Prostate gland (tissue), 2 donors: ENCODE measurements around the gene LHB. TPM values are rescaled to one million over a fixed set of nuclear protein-coding genes. Genes with fewer than 3 reads are reported as not detected.
"Not testable (repeated sequence)": the region's sequence is repeated elsewhere in the genome, so short reads cannot be mapped to it uniquely, and the experiment has no call there.

Source experiments
- DNase-seq: peaks from one replicate; pipeline ENCODE4 v3.0.0-alpha.2; 2019; ENCODE audit warnings: low spot score
- H3K27ac ChIP-seq, 2 donors: fragments of 200-600 bp; sonication (generic); 2 replicates each; pipeline ENCODE4 v1.5.1; 2017 to 2019
- H3K27me3 ChIP-seq: fragments of 200-600 bp; sonication (generic); replicated peaks from 2 replicates; pipeline ENCODE4 v1.5.1; 2019; ENCODE audit not compliant: insufficient read depth
- H3K36me3 ChIP-seq, 2 donors: fragments of 200-600 bp; sonication (generic); 1 replicate in 1 of 2; 2 replicates in 1 of 2; pipeline versions ENCODE4 v1.5.1 to v1.8.1; 2017 to 2019
- H3K4me1 ChIP-seq: fragments of 200-600 bp; sonication (generic); replicated peaks from 2 replicates; pipeline ENCODE4 v1.5.1; 2019
- H3K4me3 ChIP-seq, 2 donors: fragments of 200-600 bp; sonication (generic); 2 replicates each; pipeline ENCODE4 v1.5.1; 2017 to 2019
- H3K9me3 ChIP-seq: fragments of 200-600 bp; sonication (generic); 2 replicates; pipeline ENCODE4 v1.5.1; 2017
- WGBS: methylation state at CpG from one replicate; pipeline ENCODE4 v1.1.5; 2018; 5-methylcytosine and 5-hydroxymethylcytosine counted together
- intact Hi-C: fragments of 100-400 bp; cut with DNase I; formaldehyde crosslinking; loops from one replicate; pipeline ENCODE4 v1.14.2; 2022
- total RNA-seq, 2 donors: library from RNA; depleted of rRNA; stranded (reverse); fragments of >200 nt; gene quantifications; one replicate each; pipeline ENCODE4 v1.1.0, GENCODE V29; 2016
- TF ChIP-seq, protein P1 (sequence below), 4 experiments: fragments of 200-600 bp in 2 of 4; fragments of 450-650 bp in 2 of 4; sonication (generic) in 2 of 4; IDR thresholded peaks; 1 replicate in 3 of 4; 2 replicates in 1 of 4; pipeline ENCODE4 v1.5.1; 2016 to 2019; ENCODE audit warnings: antibody characterized with exemption in 4 of 4, mild to moderate bottlenecking in 2 of 4, moderate library complexity in 2 of 4

The LHB gene
- total RNA-seq, 2 donors from 2014 or later: 5.2 TPM; not detected in 1

DNA sequence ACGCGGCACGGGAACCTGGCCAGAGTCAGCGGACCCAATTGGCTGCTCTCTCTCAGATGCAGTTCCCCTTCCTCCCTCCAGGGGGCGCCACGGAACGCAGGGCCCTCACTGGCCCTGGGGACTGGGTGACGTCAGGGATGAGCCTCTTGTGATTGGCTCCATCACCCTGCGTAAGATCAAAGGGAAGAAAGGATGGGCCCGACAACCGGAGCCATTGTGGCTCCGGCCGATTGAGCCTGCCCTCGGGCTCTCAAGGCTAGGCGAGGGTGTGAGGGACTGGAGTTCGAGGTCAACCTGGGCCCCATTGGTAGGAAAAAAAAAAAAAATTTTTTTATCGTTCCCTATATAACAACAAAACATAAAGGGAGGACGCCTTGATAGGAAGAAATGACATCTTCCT is 19.9 kb upstream of the LHB start, which contains the start of gene CGB1:
CGB1 (minus strand) TSS at position 81 of the 400 bp plus-strand sequence. CDS start 184 bp downstream, outside the sequence.
- TF ChIP-seq, protein P1, sequence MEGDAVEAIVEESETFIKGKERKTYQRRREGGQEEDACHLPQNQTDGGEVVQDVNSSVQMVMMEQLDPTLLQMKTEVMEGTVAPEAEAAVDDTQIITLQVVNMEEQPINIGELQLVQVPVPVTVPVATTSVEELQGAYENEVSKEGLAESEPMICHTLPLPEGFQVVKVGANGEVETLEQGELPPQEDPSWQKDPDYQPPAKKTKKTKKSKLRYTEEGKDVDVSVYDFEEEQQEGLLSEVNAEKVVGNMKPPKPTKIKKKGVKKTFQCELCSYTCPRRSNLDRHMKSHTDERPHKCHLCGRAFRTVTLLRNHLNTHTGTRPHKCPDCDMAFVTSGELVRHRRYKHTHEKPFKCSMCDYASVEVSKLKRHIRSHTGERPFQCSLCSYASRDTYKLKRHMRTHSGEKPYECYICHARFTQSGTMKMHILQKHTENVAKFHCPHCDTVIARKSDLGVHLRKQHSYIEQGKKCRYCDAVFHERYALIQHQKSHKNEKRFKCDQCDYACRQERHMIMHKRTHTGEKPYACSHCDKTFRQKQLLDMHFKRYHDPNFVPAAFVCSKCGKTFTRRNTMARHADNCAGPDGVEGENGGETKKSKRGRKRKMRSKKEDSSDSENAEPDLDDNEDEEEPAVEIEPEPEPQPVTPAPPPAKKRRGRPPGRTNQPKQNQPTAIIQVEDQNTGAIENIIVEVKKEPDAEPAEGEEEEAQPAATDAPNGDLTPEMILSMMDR (IDR thresholded peaks at IDR 0.05): peak in 1 of 4 experiments; percentile 11
- intact Hi-C loops, H3K27ac ChIP-seq, H3K27me3 ChIP-seq, H3K9me3 ChIP-seq, H3K4me3 ChIP-seq, DNase-seq, H3K36me3 ChIP-seq, H3K4me1 ChIP-seq: not testable (repeated sequence)
- 68% methylated on average over 18 of the region's 18 CpGs for WGBS

DNA sequence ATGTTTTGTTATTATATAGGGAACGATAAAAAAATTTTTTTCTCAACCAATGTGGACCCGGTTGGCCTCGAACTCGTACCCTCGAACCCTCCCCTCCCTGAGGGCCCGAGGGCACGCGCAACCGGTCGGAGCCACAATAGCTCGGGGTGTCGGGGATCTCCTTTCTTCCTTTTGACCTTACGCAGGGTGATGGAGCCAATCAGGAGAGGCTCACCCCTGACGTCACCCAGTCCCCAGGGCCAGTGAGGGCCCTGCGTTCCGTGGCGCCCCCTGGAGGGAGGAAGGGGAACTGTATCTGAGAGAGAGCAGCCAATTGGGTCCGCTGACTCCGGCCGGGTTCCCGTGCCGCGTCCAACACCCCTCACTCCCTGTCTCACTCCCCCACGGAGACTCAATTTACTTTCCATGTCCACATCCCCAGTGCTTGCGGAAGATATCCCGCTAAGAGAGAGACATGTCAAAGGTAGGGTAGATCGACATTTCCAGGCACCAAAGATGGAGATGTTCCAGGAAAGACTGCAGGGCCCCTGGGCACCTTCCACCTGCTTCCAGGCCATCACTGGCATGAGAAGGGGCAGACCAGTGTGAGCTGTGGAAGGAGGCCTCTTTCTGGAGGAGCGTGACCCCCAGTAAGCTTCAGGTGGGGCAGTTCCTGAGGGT is 14.9 kb upstream of the LHB start, which contains the start of gene CGB2:
CGB2 (plus strand) TSS at position 249 of the 660 bp plus-strand sequence; CDS start at position 455, 206 bp downstream.
- intact Hi-C loops, H3K9me3 ChIP-seq, H3K36me3 ChIP-seq, H3K27ac ChIP-seq, H3K4me3 ChIP-seq, H3K27me3 ChIP-seq, H3K4me1 ChIP-seq, DNase-seq: not testable (repeated sequence)
- WGBS: 25% methylated on average over 28 of the region's 28 CpGs

DNA sequence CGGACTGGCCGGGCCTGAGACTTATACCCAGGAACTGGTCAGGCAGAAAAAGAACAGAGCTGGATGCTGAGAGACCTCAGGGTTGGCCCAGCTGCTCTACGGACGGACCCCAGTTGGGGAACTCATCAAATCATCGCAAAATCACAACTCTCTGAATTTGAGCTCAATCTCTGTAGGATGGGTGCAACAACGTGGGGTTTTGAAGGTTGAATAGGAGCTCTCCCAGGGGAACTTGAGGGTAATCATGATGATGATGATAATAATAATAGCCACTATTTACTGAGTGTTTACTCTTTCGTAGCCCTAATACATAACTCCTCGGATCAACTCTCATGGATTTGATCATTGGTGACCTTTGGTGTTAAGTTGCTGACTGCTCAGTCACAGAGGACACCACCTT is 13.4 kb upstream of the LHB start:
- H3K27me3 ChIP-seq, DNase-seq, H3K4me3 ChIP-seq, intact Hi-C loops, H3K4me1 ChIP-seq, H3K9me3 ChIP-seq, H3K27ac ChIP-seq, H3K36me3 ChIP-seq: not testable (repeated sequence)
- 92% methylated on average over 6 of the region's 8 CpGs for WGBS

DNA sequence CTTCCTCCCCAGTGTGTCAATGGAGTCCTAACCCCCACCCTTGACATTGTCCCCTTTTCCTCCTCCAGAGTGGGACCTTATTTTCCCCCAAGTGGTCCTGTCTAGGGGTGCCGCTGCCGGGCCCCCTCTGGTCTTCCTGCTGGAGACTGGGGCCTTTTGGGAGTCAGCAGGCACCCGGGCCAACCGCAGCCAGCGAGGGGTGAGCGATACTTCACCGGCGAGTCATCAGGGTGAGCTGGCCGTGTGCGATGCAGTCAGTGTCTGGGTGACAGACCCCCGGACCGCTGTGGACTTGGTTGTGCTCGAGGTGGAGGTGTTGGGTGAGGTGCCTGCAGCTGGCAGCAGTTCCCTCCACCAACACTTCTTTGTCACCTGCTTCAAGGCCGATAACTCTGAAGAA is 12.9 kb upstream of the LHB start:
- H3K4me3 ChIP-seq, H3K4me1 ChIP-seq, H3K27ac ChIP-seq, intact Hi-C loops, DNase-seq, H3K27me3 ChIP-seq, H3K36me3 ChIP-seq, H3K9me3 ChIP-seq: not testable (repeated sequence)
- 90% methylated on average over 12 of the region's 14 CpGs for WGBS

DNA sequence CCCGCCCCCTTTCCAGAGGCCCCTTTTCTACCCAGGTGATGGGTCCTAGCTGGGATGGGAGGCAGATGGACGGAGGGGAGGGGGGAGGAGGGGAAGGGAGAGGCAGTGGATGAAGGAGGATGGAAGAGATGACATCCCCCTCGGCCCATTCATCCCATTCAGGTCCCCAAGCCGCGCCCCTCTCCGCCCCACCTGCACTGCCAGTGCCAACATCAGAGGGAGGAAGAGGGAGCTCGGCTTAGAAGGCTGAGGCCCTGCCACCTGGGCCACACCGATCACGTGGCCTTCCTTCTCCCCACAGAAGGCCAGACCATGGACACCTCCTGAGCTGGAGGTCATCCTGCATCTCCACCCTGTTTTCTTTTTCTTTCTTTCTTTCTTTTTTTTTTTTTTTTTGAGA is 11.8 kb upstream of the LHB start:
- H3K36me3 ChIP-seq, intact Hi-C loops, DNase-seq, H3K4me1 ChIP-seq, H3K4me3 ChIP-seq, H3K27ac ChIP-seq, H3K27me3 ChIP-seq, H3K9me3 ChIP-seq: not testable (repeated sequence)
- WGBS: 79% methylated on average over 9 of the region's 9 CpGs

DNA sequence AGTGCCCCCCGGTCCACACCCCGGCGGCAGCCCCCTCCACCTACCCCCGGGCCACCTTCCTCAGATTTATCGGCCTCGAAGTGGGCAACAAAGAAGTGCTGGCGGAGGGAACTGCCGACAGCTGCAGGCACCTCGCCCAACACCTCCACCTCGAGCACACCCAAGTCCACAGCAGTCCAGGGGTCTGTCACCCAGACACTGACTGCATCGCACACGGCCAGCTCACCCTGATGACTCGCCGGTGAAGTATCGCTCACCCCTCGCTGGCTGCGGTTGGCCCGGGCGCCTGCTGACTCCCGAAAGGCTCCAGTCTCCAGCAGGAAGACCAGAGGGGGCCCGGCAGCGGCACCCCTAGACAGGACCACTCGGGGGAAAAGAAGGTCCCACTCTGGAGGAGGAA is 8.7 kb upstream of the LHB start:
- H3K4me1 ChIP-seq, DNase-seq, H3K9me3 ChIP-seq, H3K27me3 ChIP-seq, H3K36me3 ChIP-seq, H3K27ac ChIP-seq, intact Hi-C loops, H3K4me3 ChIP-seq: not testable (repeated sequence)
- 83% methylated on average over 20 of the region's 23 CpGs for WGBS

DNA sequence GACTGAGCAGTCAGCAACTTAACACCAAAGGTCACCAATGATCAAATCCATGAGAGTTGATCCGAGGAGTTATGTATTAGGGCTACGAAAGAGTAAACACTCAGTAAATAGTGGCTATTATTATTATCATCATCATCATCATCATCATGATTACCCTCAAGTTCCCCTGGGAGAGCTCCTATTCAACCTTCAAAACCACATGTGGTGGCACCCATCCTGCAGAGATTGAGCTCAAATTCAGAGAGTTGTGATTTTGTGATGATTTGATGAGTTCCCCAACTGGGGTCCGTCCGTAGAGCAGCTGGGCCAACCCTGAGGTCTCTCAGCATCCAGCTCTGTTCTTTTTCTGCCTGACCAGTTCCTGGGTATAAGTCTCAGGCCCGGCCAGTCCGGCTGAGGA is 8.2 kb upstream of the LHB start:
- H3K36me3 ChIP-seq, H3K27ac ChIP-seq, H3K4me1 ChIP-seq, DNase-seq, intact Hi-C loops, H3K27me3 ChIP-seq, H3K9me3 ChIP-seq, H3K4me3 ChIP-seq: not testable (repeated sequence)
- WGBS: 86% methylated on average over 4 of the region's 6 CpGs

DNA sequence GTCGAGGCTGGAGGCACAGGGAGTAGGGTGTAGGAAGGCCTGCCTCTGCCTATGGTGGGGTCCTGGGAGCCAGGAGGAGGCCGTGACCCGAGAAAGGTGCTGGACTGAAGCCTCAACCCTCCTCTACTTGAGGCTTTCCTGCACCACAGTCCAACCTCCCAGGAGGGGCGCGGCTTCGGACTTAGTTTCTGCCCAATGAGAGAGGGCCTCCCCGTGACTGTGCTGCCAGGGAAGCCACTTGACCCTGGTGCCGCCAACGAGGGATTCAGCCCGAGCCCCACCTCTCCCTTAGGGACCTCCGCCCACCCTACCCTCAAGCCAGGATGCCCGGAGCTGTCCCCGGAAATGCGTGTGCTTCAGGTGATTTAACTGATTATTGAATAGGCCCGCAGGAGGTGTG is 7.3 kb upstream of the LHB start, which contains the start of gene CGB3:
CGB3 (minus strand) TSS at position 101 of the 400 bp plus-strand sequence. CDS start 362 bp downstream, outside the sequence.
- H3K9me3 ChIP-seq, H3K27ac ChIP-seq, DNase-seq, intact Hi-C loops, H3K4me3 ChIP-seq, H3K36me3 ChIP-seq, H3K27me3 ChIP-seq, H3K4me1 ChIP-seq: not testable (repeated sequence)
- WGBS: 68% methylated on average over 8 of the region's 15 CpGs
